GM12891 (cell line): ENCODE measurements around the gene KPNA3.
"Not testable (repeated sequence)": the region's sequence is repeated elsewhere in the genome, so short reads cannot be mapped to it uniquely, and the experiment has no call there.

Source experiments
- PAX5 ChIP-seq: IDR thresholded peaks from 2 replicates; pipeline ENCODE4 v1.6.1; 2011; ENCODE audit warnings: low read length, moderate library complexity, mild to moderate bottlenecking; ENCODE audit not compliant: insufficient read depth, severe bottlenecking
- POLR2A ChIP-seq: IDR thresholded peaks from 2 replicates; pipeline ENCODE4 v1.6.1; 2011; ENCODE audit warnings: low read depth, low read length, control low read depth
- POLR2AphosphoS5 ChIP-seq: IDR thresholded peaks from 2 replicates; pipeline ENCODE4 v1.6.1; 2011; ENCODE audit warnings: low read depth, low read length, control low read depth
- POU2F2 ChIP-seq: IDR thresholded peaks from 2 replicates; pipeline ENCODE4 v1.6.1; 2011; ENCODE audit warnings: low read depth, mild to moderate bottlenecking, control low read depth, low read length, moderate library complexity
- TAF1 ChIP-seq: IDR thresholded peaks from 2 replicates; pipeline ENCODE4 v1.6.1; 2011; ENCODE audit warnings: low read depth, low read length, control low read depth

GRCh38 chr13:49704264-49704663, 88.2 kb downstream of the KPNA3 start:
- not testable (repeated sequence) for TF ChIP-seq POLR2A, POLR2AphosphoS5, PAX5, TAF1, POU2F2
